Measurements from ENCODE around the gene FAM180A.

Gene FAM180A

GRCh38 chr7:135771961-135772638 is 23.5 kb upstream of the FAM180A start:
- no peak overlapping the region for H3K4me3 ChIP-seq (ENCODE audit: low read depth, low read length)

- H3K4me3 ChIP-seq (ENCODE audit: low read depth, low read length): no peak overlapping the region
These were observed 22.4 kb upstream of the FAM180A start for GRCh38 chr7:135771051-135771450.

- no peak overlapping the region for H3K4me3 ChIP-seq (ENCODE audit: low read depth, low read length)
These were observed 21.6 kb upstream of the FAM180A start for GRCh38 chr7:135770139-135770710.

GRCh38 chr7:135769005-135769802 is 20.6 kb upstream of the FAM180A start:
- H3K4me3 ChIP-seq (ENCODE audit: low read depth, low read length): no peak overlapping the region

GRCh38 chr7:135768467-135768866 is 19.9 kb upstream of the FAM180A start:
- no peak overlapping the region for H3K4me3 ChIP-seq (ENCODE audit: low read depth, low read length)

GRCh38 chr7:135768064-135768463 is 19.5 kb upstream of the FAM180A start:
- no peak overlapping the region for H3K4me3 ChIP-seq (ENCODE audit: low read depth, low read length)

- no peak overlapping the region for H3K4me3 ChIP-seq (ENCODE audit: low read depth, low read length)
These were observed 14.6 kb upstream of the FAM180A start for GRCh38 chr7:135763261-135763660.

GRCh38 chr7:135761751-135762488 is 13.3 kb upstream of the FAM180A start:
- no peak overlapping the region for H3K4me3 ChIP-seq (ENCODE audit: low read depth, low read length)

GRCh38 chr7:135759532-135759931 is 10.9 kb upstream of the FAM180A start:
- no peak overlapping the region for H3K4me3 ChIP-seq (ENCODE audit: low read depth, low read length)

GRCh38 chr7:135758531-135758932 is 9.9 kb upstream of the FAM180A start:
- H3K4me3 ChIP-seq (ENCODE audit: low read depth, low read length): no peak overlapping the region

GRCh38 chr7:135757719-135758411 is 9.3 kb upstream of the FAM180A start:
- H3K4me3 ChIP-seq (ENCODE audit: low read depth, low read length): no peak overlapping the region

GRCh38 chr7:135756191-135756590 is 7.6 kb upstream of the FAM180A start:
- H3K4me3 ChIP-seq (ENCODE audit: low read depth, low read length): no peak overlapping the region

- no peak overlapping the region for H3K4me3 ChIP-seq (ENCODE audit: low read depth, low read length)
These were observed 6.7 kb upstream of the FAM180A start for GRCh38 chr7:135755351-135755753.

- H3K4me3 ChIP-seq (ENCODE audit: low read depth, low read length): no peak overlapping the region
These were observed 5.2 kb upstream of the FAM180A start for GRCh38 chr7:135753616-135754413.

- H3K4me3 ChIP-seq (ENCODE audit: low read depth, low read length): no peak overlapping the region
These were observed 1.2 kb downstream of the FAM180A start for GRCh38 chr7:135747366-135747765.

GRCh38 chr7:135745703-135746312 is 2.8 kb downstream of the FAM180A start:
- no peak overlapping the region for H3K4me3 ChIP-seq (ENCODE audit: low read depth, low read length)

- H3K4me3 ChIP-seq (ENCODE audit: low read depth, low read length): no peak overlapping the region
These were observed 3.5 kb downstream of the FAM180A start for GRCh38 chr7:135744938-135745702.

- H3K4me3 ChIP-seq (ENCODE audit: low read depth, low read length): no peak overlapping the region
These were observed 4.5 kb downstream of the FAM180A start for GRCh38 chr7:135743907-135744731.
